GM12878 (cell line): ENCODE results near the gene TMEM140. TPM values are rescaled to one million over a fixed set of nuclear protein-coding genes. Genes with fewer than 3 reads are reported as not detected.

ENCODE experiments used
- ATAC-seq: fragments of 200-7000 bp; cut with Tn5 transposase; 3 replicates; pipeline ENCODE4 v1.9.1; 2020; ENCODE audit warnings: mild to moderate bottlenecking, moderate library complexity
- BruUV-seq: library from RNA; stranded (reverse); fragments of 400-500 nt; replicated peaks from 2 replicates; lab custom pipeline; 2021; lab: Mats Ljungman, UMichigan
- CTCF ChIA-PET: fragments of 300-600 bp; sonication (Branson Sonifier 250); formaldehyde crosslinking; extraction: SDS; loops from one replicate; lab custom pipeline; 2021; ENCODE audit warnings: inconsistent platforms; lab: Yijun Ruan, JAX
- POLR2A ChIA-PET: fragments of 350-600 bp; formaldehyde crosslinking; extraction: SDS; loops from one replicate; lab custom pipeline; 2021; ENCODE audit warnings: inconsistent platforms; lab: Charles Lee
- RAD21 ChIA-PET: fragments of 300-600 bp; sonication (Branson Sonifier 250); formaldehyde crosslinking; loops from one replicate; lab custom pipeline; 2023; ENCODE audit warnings: antibody characterized with exemption; ENCODE audit not compliant: unreplicated experiment; lab: Charles Lee
- SMC1A ChIA-PET: fragments of 300-600 bp; sonication (Branson Sonifier 250); formaldehyde crosslinking; loops from one replicate; lab custom pipeline; 2023; ENCODE audit not compliant: unreplicated experiment, uncharacterized antibody; lab: Charles Lee
- DNase-seq: peaks from one replicate; pipeline ENCODE4 v3.0.0-alpha.2; 2011; ENCODE audit warnings: low read depth, low spot score
- FAIRE-seq: peaks from 3 replicates; lab custom pipeline; 2011; peaks lifted over from hg19 to GRCh38; lab: Jason Lieb, UNC
- H2AFZ ChIP-seq: 2 replicates; pipeline ENCODE4 v1.6.0; 2011; ENCODE audit warnings: low read depth, low read length, control low read depth; ENCODE audit not compliant: control insufficient read depth
- H3K27ac ChIP-seq: 2 replicates; pipeline ENCODE4 v1.5.1; 2011; ENCODE audit warnings: control low read depth; ENCODE audit not compliant: control insufficient read depth, insufficient read depth
- H3K27me3 ChIP-seq, 2 experiments: replicated peaks in 1 of 2; 2 replicates each; pipeline versions ENCODE4 v1.6.0 to v1.6.1; 2011; ENCODE audit warnings: low read length in 1 of 2; ENCODE audit not compliant: control insufficient read depth in 2 of 2, insufficient read depth in 2 of 2
- H3K36me3 ChIP-seq, 2 experiments: 2 replicates each; pipeline ENCODE4 v1.5.1; 2011; ENCODE audit warnings: low read length in 1 of 2; ENCODE audit not compliant: control insufficient read depth in 2 of 2, insufficient read depth in 2 of 2
- H3K4me1 ChIP-seq: 2 replicates; pipeline ENCODE4 v1.6.1; 2011; ENCODE audit warnings: mild to moderate bottlenecking, low read length, moderate library complexity, mixed read lengths; ENCODE audit not compliant: control insufficient read depth, insufficient read depth
- H3K4me2 ChIP-seq: 2 replicates; pipeline ENCODE4 v1.6.0; 2011; ENCODE audit warnings: control low read depth; ENCODE audit not compliant: control insufficient read depth, insufficient read depth
- H3K4me3 ChIP-seq: fragments of 200-600 bp; sonication (generic); 2 replicates; pipeline ENCODE4 v1.5.1; 2016
- H3K79me2 ChIP-seq: 2 replicates; pipeline ENCODE4 v1.6.0; 2011; ENCODE audit warnings: low read length; ENCODE audit not compliant: control insufficient read depth, insufficient read depth
- H3K9ac ChIP-seq: 2 replicates; pipeline ENCODE4 v1.8.0; 2011; ENCODE audit warnings: low read length, control low read depth, mixed read lengths; ENCODE audit not compliant: control insufficient read depth, insufficient read depth
- H3K9me3 ChIP-seq: replicated peaks from 3 replicates; pipeline ENCODE4 v1.5.1; 2011; ENCODE audit warnings: mild to moderate bottlenecking, low read length; ENCODE audit not compliant: control insufficient read depth, insufficient read depth
- H4K20me1 ChIP-seq: 2 replicates; pipeline ENCODE4 v1.6.0; 2011; ENCODE audit not compliant: control insufficient read depth, insufficient read depth
- ASH2L ChIP-seq: fragments of 300-600, 200-600 bp; sonication (generic); IDR thresholded peaks from 2 replicates; pipeline ENCODE4 v1.6.1; 2017; ENCODE audit warnings: low read depth, mild to moderate bottlenecking, borderline replicate concordance
- BCL11A ChIP-seq: IDR thresholded peaks from 2 replicates; pipeline ENCODE4 v1.6.1; 2011; ENCODE audit warnings: low read depth, low read length
- E2F4 ChIP-seq: IDR thresholded peaks from 2 replicates; pipeline ENCODE4 v1.6.1; 2012; ENCODE audit warnings: low read depth, low read length, improper control_type of control experiment
- E4F1 ChIP-seq: fragments of 450-650 bp; IDR thresholded peaks from 2 replicates; pipeline ENCODE4 v1.6.1; 2018; ENCODE audit warnings: borderline replicate concordance, mild to moderate bottlenecking; ENCODE audit not compliant: partially characterized antibody
- EGR1 ChIP-seq, 2 experiments: IDR thresholded peaks; 1 replicate in 1 of 2; 2 replicates in 1 of 2; pipeline ENCODE4 v1.6.1; 2011 to 2012; ENCODE audit warnings: low read depth in 2 of 2, low read length in 2 of 2, borderline replicate concordance in 1 of 2, mild to moderate bottlenecking in 1 of 2, moderate library complexity in 1 of 2
- FOXM1 ChIP-seq: IDR thresholded peaks from 2 replicates; pipeline ENCODE4 v1.6.1; 2012; ENCODE audit warnings: low read depth, mild to moderate bottlenecking, inconsistent platforms, low read length, moderate library complexity
- NBN ChIP-seq: fragments of 450-650 bp; IDR thresholded peaks from 2 replicates; pipeline ENCODE4 v1.6.1; 2016
- NFIC ChIP-seq: IDR thresholded peaks from 2 replicates; pipeline ENCODE4 v1.6.1; 2012; ENCODE audit warnings: low read depth, mild to moderate bottlenecking, inconsistent platforms, low read length, moderate library complexity
- PML ChIP-seq: IDR thresholded peaks from 2 replicates; pipeline ENCODE4 v1.6.1; 2012; ENCODE audit warnings: low read length, inconsistent platforms
- POU2F2 ChIP-seq: IDR thresholded peaks from 3 replicates; pipeline ENCODE4 v1.6.1; 2011; ENCODE audit warnings: low read depth, mild to moderate bottlenecking, low read length, borderline replicate concordance
- REST ChIP-seq: IDR thresholded peaks from 2 replicates; pipeline ENCODE4 v1.6.1; 2012; ENCODE audit warnings: mild to moderate bottlenecking, low read depth, low read length
- ZSCAN29 ChIP-seq: fragments of 450-650 bp; IDR thresholded peaks from 2 replicates; pipeline ENCODE4 v1.6.1; 2017; ENCODE audit warnings: mild to moderate bottlenecking, moderate library complexity
- WGBS: methylation state at CpG from one replicate; pipeline ENCODE4 v1.1.6; 2016; ENCODE audit warnings: low lambda C conversion rate; ENCODE audit not compliant: insufficient replicate concordance, insufficient coverage; ENCODE audit errors: missing lambda C conversion rate; 5-methylcytosine and 5-hydroxymethylcytosine counted together
- in situ Hi-C: fragments of 300-500 bp; cut with MboI; formaldehyde crosslinking; loops from 9 replicates; pipeline ENCODE4 v1.14.3; 2018; ENCODE audit warnings: mixed read lengths
- intact Hi-C: fragments of 100-400 bp; cut with micrococcal nuclease; formaldehyde crosslinking; loops from one replicate; pipeline ENCODE4 v1.14.2; 2022; ENCODE audit not compliant: unreplicated experiment
- polyA plus RNA-seq, 11 experiments: library from polyadenylated mRNA; depleted of rRNA in 4 of 11; unstranded in 6 of 11; stranded (reverse) in 5 of 11; fragments of >200 nt; fragmentation: Nextera tagmentation in 4 of 11; fragmentation: Illumina TruSeq in 1 of 11; extraction: Ambion mirVana in 4 of 11; extraction: Trizol in 1 of 11; gene quantifications; 1 replicate in 1 of 11; 2 replicates in 10 of 11; pipeline versions ENCODE4 v1.2.1 to v1.2.3, GENCODE V29; 2011 to 2016; ENCODE audit warnings: inconsistent platforms in 2 of 11, missing spikeins in 2 of 11, low read depth in 1 of 11
- total RNA-seq, 4 experiments: library from RNA; depleted of rRNA in 3 of 4; stranded (reverse); fragments of >200 nt in 3 of 4; fragmentation: Illumina TruSeq in 1 of 4; extraction: Trizol in 1 of 4; gene quantifications; 2 replicates each; pipeline versions ENCODE4 v1.2.1 to v1.2.3, GENCODE V29; 2013 to 2021

TMEM140 gene
- total and polyA plus RNA-seq, 10 of the 15 experiments (the other 5 are each of a cell fraction or from before 2014, with no cell fraction given) = 0.85 to 20.7 (median 3.3) TPM

- H3K27me3 ChIP-seq = no peaks in the 10 kb centered on the region
- ATAC-seq = no peak; the same call in 2 of the 3 replicates
- no peaks in the 10 kb centered on the region for H4K20me1 ChIP-seq
- WGBS = 98% methylated on average over 13 of the region's 15 CpGs
- no TSS peak for BruUV-seq
- ChIA-PET RAD21 (interaction anchor here (3.8 kb wide), 1 partner anchor 10 kb away, joined by 28 read pairs; no protein-coding TSS in a partner anchor), SMC1A (interaction anchor here (0.7 to 4.0 kb wide), 8 partner anchors 8 to 76 kb away, joined by 3 to 29 read pairs (median 5); no protein-coding TSS in a partner anchor)
- H3K9me3 ChIP-seq = no peaks in the 10 kb centered on the region
- TF ChIP-seq FOXM1 (no peak), NBN (no peak), PML (no peak), BCL11A (no peak), REST (no peak), ASH2L (no peak), NFIC (no peak), POU2F2 (no peak), ZSCAN29 (no peak), EGR1 (IDR thresholded peaks at IDR 0.05; ENCODE audit: borderline replicate concordance in 1 of 2, low read depth in 2 of 2, low read length in 2 of 2) (no peak), E4F1 (no peak), E2F4 (no peak)
- TF ChIP-seq, all 136 proteins: peak for 0
- ChIA-PET POLR2A (interaction anchor here (0.8 to 2.2 kb wide), 4 partner anchors 10 to 29 kb away, joined by 3 to 23 read pairs (median 5); no protein-coding TSS in a partner anchor), CTCF (interaction anchor here (2.0 to 2.2 kb wide), 2 partner anchors 9 to 10 kb away, joined by 5 to 8 read pairs; no protein-coding TSS in a partner anchor)
- H3K9ac ChIP-seq = no peak overlapping the region
- H3K4me2 ChIP-seq = no peak overlapping the region
- intact Hi-C loops = no loop called here
- FAIRE-seq = no peak
- H3K4me3 ChIP-seq = no peak overlapping the region
- in situ Hi-C loops = no loop called here
- peaks cover 24 to 54% of the 10 kb centered on the region in 2 experiments for H3K36me3 ChIP-seq
- no peak overlapping the region for H2AFZ ChIP-seq
- H3K27ac ChIP-seq = no peak overlapping the region
- DNase-seq = no peak
- H3K79me2 ChIP-seq = peaks cover 18% of the 10 kb centered on the region
- peaks cover 7% of the 10 kb centered on the region for H3K4me1 ChIP-seq
Observed at GRCh38 chr7:135197906-135198655, 50.2 kb downstream of the TMEM140 start.
